ENCODE measurements around the gene GRAP2.

GRCh38 chr22:39979458-39979857 is 78.6 kb downstream of the GRAP2 start:
- TF ChIP-seq CEBPB (IDR thresholded peaks at IDR 0.05; ENCODE audit: low read depth, low read length), result no peak
- TF ChIP-seq CTCF (conservative IDR thresholded peaks at IDR 0.05; ENCODE audit: low read depth, low read length), result no peak
- no peak for TF ChIP-seq POLR2A (IDR thresholded peaks at IDR 0.05; ENCODE audit: low read depth, low read length)
- TF ChIP-seq MAZ (IDR thresholded peaks at IDR 0.05; ENCODE audit: borderline replicate concordance, low read depth, low read length), result no peak
- TF ChIP-seq MAFK (IDR thresholded peaks at IDR 0.05; ENCODE audit: low read depth, low read length), result no peak
- TF ChIP-seq RAD21 (IDR thresholded peaks at IDR 0.05; ENCODE audit: low read length), result no peak
- TF ChIP-seq MXI1 (IDR thresholded peaks at IDR 0.05; ENCODE audit: borderline replicate concordance, low read depth, low read length), result no peak
- no peak for TF ChIP-seq RFX5 (IDR thresholded peaks at IDR 0.05; ENCODE audit: low read depth, low read length)
- TF ChIP-seq BHLHE40 (IDR thresholded peaks at IDR 0.05; ENCODE audit: low read depth, low read length), result no peak
- TF ChIP-seq SMC3 (IDR thresholded peaks at IDR 0.05; ENCODE audit: low read depth, low read length), result no peak
- no peak for TF ChIP-seq ELK1 (IDR thresholded peaks at IDR 0.05; ENCODE audit: borderline replicate concordance, low read depth, low read length)
- TF ChIP-seq USF2 (IDR thresholded peaks at IDR 0.05; ENCODE audit: low read depth, low read length), result no peak
